Loucy (cell line): ENCODE data around the gene KRTAP13-3.

Experiments used
- H2AFZ ChIP-seq: fragments of 200-600 bp; sonication (generic); 2 replicates; pipeline ENCODE4 v1.6.0; 2016; ENCODE audit warnings: antibody characterized with exemption, mild to moderate bottlenecking, low read length, moderate library complexity
- H3F3A ChIP-seq: fragments of 200-600 bp; 2 replicates; pipeline ENCODE4 v1.6.0; 2016; ENCODE audit warnings: antibody characterized with exemption, low read depth, mild to moderate bottlenecking
- H3K27me3 ChIP-seq: fragments of 200-600 bp; sonication (generic); 2 replicates; pipeline ENCODE4 v1.6.1; 2014; ENCODE audit warnings: low read length, mild to moderate bottlenecking; ENCODE audit not compliant: insufficient read depth, poor library complexity, severe bottlenecking
- H3K36me3 ChIP-seq: fragments of 200-600 bp; sonication (generic); 2 replicates; pipeline ENCODE4 v1.6.1; 2016; ENCODE audit warnings: low read length; ENCODE audit not compliant: insufficient read depth
- H3K4me1 ChIP-seq: fragments of 200-600 bp; sonication (generic); 2 replicates; pipeline ENCODE4 v1.5.1; 2014; ENCODE audit warnings: low read length, mild to moderate bottlenecking; ENCODE audit not compliant: insufficient read depth, poor library complexity, severe bottlenecking
- H3K4me2 ChIP-seq: fragments of 200-600 bp; sonication (generic); 2 replicates; pipeline ENCODE4 v1.6.0; 2014; ENCODE audit warnings: antibody characterized with exemption, low read length, low read depth, mild to moderate bottlenecking; ENCODE audit not compliant: poor library complexity, severe bottlenecking
- H3K4me3 ChIP-seq: fragments of 200-600 bp; sonication (generic); 2 replicates; pipeline ENCODE4 v1.5.1; 2014; ENCODE audit warnings: low read length, mild to moderate bottlenecking, mixed read lengths; ENCODE audit not compliant: poor library complexity, severe bottlenecking
- H3K79me2 ChIP-seq: fragments of 200-600 bp; sonication (generic); 2 replicates; pipeline ENCODE4 v1.6.1; 2014; ENCODE audit warnings: low read length; ENCODE audit not compliant: insufficient read depth
- H3K9ac ChIP-seq: fragments of 200-600 bp; sonication (generic); 2 replicates; pipeline ENCODE4 v1.6.0; 2014; ENCODE audit warnings: mild to moderate bottlenecking, low read depth, low read length, moderate library complexity; ENCODE audit not compliant: poor library complexity, severe bottlenecking
- H3K9me2 ChIP-seq: fragments of 200-600 bp; sonication (generic); replicated peaks from 2 replicates; pipeline ENCODE4 v1.6.1; 2016; ENCODE audit warnings: low read depth, low read length, mixed read lengths
- H3K9me3 ChIP-seq: fragments of 200-600 bp; sonication (generic); 2 replicates; pipeline ENCODE4 v1.6.1; 2014; ENCODE audit warnings: mild to moderate bottlenecking, antibody characterized with exemption, low read length, low read depth; ENCODE audit not compliant: insufficient read depth
- H4K20me1 ChIP-seq: fragments of 200-600 bp; sonication (generic); 2 replicates; pipeline ENCODE4 v1.6.0; 2014; ENCODE audit warnings: antibody characterized with exemption, low read length, mild to moderate bottlenecking; ENCODE audit not compliant: insufficient read depth, poor library complexity, severe bottlenecking
- EZH2phosphoT487 ChIP-seq: fragments of 200-600 bp; IDR thresholded peaks from 2 replicates; pipeline ENCODE4 v1.6.1; 2018; ENCODE audit warnings: antibody characterized with exemption, mild to moderate bottlenecking, moderate library complexity, borderline replicate concordance
- TF ChIP-seq, protein P1 (sequence below): fragments of 200-600 bp; sonication (generic); conservative IDR thresholded peaks from 2 replicates; pipeline ENCODE4 v1.5.1; 2014; ENCODE audit warnings: mild to moderate bottlenecking, antibody characterized with exemption, low read length

Gene KRTAP13-3

DNA sequence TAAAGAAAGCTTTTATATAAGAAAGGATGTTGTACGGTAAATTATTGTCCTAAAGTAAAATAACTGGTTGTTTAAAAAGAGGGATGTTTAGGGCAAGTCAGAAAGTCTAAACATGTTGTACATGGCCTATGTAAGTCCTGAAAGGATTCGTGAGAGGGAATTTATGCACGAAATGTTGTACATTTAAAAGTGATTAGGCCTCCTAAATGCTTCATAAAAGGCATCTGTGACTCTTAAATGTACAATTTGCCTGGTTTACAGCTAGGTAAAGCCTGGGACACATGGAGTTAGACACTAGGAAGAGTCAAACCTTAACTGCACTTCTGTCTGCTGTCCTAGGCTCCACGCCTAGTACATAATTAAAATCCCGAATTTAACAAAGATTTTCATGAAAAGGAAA is 9.7 kb downstream of the KRTAP13-3 start:
- H3F3A ChIP-seq, result no peaks in the 10 kb centered on the region
- H2AFZ ChIP-seq, result no peak overlapping the region
- TF ChIP-seq, protein P1, sequence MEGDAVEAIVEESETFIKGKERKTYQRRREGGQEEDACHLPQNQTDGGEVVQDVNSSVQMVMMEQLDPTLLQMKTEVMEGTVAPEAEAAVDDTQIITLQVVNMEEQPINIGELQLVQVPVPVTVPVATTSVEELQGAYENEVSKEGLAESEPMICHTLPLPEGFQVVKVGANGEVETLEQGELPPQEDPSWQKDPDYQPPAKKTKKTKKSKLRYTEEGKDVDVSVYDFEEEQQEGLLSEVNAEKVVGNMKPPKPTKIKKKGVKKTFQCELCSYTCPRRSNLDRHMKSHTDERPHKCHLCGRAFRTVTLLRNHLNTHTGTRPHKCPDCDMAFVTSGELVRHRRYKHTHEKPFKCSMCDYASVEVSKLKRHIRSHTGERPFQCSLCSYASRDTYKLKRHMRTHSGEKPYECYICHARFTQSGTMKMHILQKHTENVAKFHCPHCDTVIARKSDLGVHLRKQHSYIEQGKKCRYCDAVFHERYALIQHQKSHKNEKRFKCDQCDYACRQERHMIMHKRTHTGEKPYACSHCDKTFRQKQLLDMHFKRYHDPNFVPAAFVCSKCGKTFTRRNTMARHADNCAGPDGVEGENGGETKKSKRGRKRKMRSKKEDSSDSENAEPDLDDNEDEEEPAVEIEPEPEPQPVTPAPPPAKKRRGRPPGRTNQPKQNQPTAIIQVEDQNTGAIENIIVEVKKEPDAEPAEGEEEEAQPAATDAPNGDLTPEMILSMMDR, result no peak
- no peak for TF ChIP-seq EZH2phosphoT487
- no peak overlapping the region for H3K4me3 ChIP-seq
- no peaks in the 10 kb centered on the region for H3K27me3 ChIP-seq
- H4K20me1 ChIP-seq, result no peaks in the 10 kb centered on the region
- H3K79me2 ChIP-seq, result no peaks in the 10 kb centered on the region
- H3K9me3 ChIP-seq, result peaks cover 3% of the 10 kb centered on the region; the same call in 1 of the 2 replicates
- no peak overlapping the region for H3K9ac ChIP-seq
- H3K4me2 ChIP-seq, result no peak overlapping the region
- H3K9me2 ChIP-seq, result no peaks in the 10 kb centered on the region
- H3K4me1 ChIP-seq, result no peaks in the 10 kb centered on the region
- no peaks in the 10 kb centered on the region for H3K36me3 ChIP-seq

DNA sequence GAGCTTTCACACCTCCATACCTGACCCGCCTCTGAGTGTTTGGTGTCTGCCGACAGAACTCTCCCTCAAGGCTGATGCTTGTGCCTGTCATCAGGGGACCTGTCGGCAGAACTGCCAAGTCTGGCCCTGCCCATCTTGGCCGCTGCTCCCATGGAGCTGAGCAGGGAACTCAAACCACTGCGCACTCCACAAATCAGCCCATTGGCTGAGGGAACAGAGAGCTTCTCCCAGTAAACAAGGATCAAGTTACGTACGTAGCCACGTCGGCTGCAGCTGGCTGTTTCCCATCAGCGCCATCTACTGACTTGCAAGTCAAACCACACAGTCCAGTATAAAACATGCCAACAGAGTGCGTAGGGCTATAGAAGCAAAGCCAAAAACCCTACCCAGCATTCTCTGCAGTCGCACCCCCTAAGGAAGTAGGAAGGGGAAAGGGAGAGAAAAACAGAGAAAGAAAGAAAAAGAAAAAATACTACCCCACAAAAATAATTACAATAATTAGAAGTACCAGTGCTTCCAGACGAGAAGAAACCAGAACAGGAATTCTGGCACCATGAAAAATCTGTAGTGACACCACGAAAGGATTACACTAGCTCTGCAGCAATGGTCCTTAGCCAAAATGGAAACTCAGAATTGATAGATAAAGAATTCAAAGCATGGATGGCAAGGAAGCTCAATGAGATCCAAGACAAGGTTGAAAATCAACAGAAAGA is 16.8 kb downstream of the KRTAP13-3 start:
- no peaks in the 10 kb centered on the region for H3K9me3 ChIP-seq
- H3K79me2 ChIP-seq, result no peaks in the 10 kb centered on the region
- H2AFZ ChIP-seq, result no peak overlapping the region
- H3K4me3 ChIP-seq, result no peak overlapping the region
- H3K4me2 ChIP-seq, result no peak overlapping the region
- H3K36me3 ChIP-seq, result no peaks in the 10 kb centered on the region
- no peak overlapping the region for H3K9ac ChIP-seq
- H4K20me1 ChIP-seq, result no peaks in the 10 kb centered on the region
- no peaks in the 10 kb centered on the region for H3K27me3 ChIP-seq
- no peaks in the 10 kb centered on the region for H3F3A ChIP-seq
- no peaks in the 10 kb centered on the region for H3K9me2 ChIP-seq
- TF ChIP-seq, protein P1, result peak; percentile 40
- no peak for TF ChIP-seq EZH2phosphoT487
- H3K4me1 ChIP-seq, result no peaks in the 10 kb centered on the region

DNA sequence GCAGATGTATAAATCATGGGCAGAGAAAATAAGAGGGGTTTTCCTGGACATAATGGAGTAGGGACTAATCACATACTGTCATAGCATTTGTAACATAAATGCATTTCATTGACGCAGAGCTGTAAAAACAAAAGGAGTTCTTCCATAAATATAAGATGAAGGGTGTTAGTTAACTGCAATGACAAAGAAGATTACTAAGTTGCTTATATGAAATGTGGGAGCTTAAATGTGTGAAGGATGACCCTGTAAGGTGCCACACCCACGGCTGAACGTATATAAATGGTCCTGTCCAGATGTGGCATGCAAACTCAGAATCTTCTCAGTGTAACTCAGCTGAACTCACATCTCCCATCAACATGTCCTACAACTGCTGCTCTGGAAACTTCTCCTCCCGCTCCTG is 30.0 kb downstream of the KRTAP13-3 start, which contains the start of gene KRTAP13-1:
TSS of gene KRTAP13-1 (plus strand) at position 301 of the 400 bp plus-strand sequence. CDS start at position 357, 56 bp downstream.
- Histone ChIP-seq H3F3A (no peaks in the 10 kb centered on the region), H4K20me1 (no peaks in the 10 kb centered on the region), H3K4me1 (no peaks in the 10 kb centered on the region), H3K27me3 (no peaks in the 10 kb centered on the region), H3K4me3 (no peak within 1 kb of the TSS), H3K9me3 (no peaks in the 10 kb centered on the region), H3K9ac (no peak within 1 kb of the TSS), H3K36me3 (no peaks in the 10 kb centered on the region), H2AFZ (no peak within 1 kb of the TSS), H3K9me2 (no peaks in the 10 kb centered on the region), H3K4me2 (no peak within 1 kb of the TSS), H3K79me2 (no peaks in the 10 kb centered on the region)
- TF ChIP-seq, protein P1, result no peak
- no peak for TF ChIP-seq EZH2phosphoT487
